ENCODE data around the gene VRK2.

The VRK2 gene

GRCh38 chr2:58098254-58099095 is 51.9 kb downstream of the VRK2 start:
- Histone ChIP-seq H3K4me1 (peaks cover 4% of the 10 kb centered on the region), H3K79me2 (peaks cover 2% of the 10 kb centered on the region), H3K4me3 (ENCODE audit: low read depth, low read length) (no peak overlapping the region), H3K36me3 (ENCODE audit: control insufficient read depth, insufficient read depth, low read length) (no peaks in the 10 kb centered on the region), H3K27me3 (ENCODE audit: control insufficient read depth, insufficient read depth, low read length) (no peaks in the 10 kb centered on the region), H3K27ac (no peak overlapping the region), H3K4me2 (ENCODE audit: low read length) (no peak overlapping the region), H2AFZ (no peak overlapping the region), H3K9ac (no peak overlapping the region), H3K9me3 (ENCODE audit: control insufficient read depth, low read length) (no peaks in the 10 kb centered on the region)
- no peak for TF ChIP-seq CTCF (IDR thresholded peaks at IDR 0.05)

- no peaks in the 10 kb centered on the region for H3K9me3 ChIP-seq (ENCODE audit: control insufficient read depth, low read length)
- H3K9ac ChIP-seq = no peak overlapping the region
- peaks cover 4% of the 10 kb centered on the region for H3K4me1 ChIP-seq
- no peak overlapping the region for H3K27ac ChIP-seq
- no peak overlapping the region for H2AFZ ChIP-seq
- no peak for TF ChIP-seq CTCF (IDR thresholded peaks at IDR 0.05)
- H3K27me3 ChIP-seq (ENCODE audit: control insufficient read depth, insufficient read depth, low read length) = no peaks in the 10 kb centered on the region
- H3K79me2 ChIP-seq = peaks cover 2% of the 10 kb centered on the region
- H3K4me2 ChIP-seq (ENCODE audit: low read length) = no peak overlapping the region
- no peak overlapping the region for H3K4me3 ChIP-seq (ENCODE audit: low read depth, low read length)
- H3K36me3 ChIP-seq (ENCODE audit: control insufficient read depth, insufficient read depth, low read length) = no peaks in the 10 kb centered on the region
Measured at GRCh38 chr2:58099096-58099769, 52.6 kb downstream of the VRK2 start.

GRCh38 chr2:58101500-58101899 is 54.9 kb downstream of the VRK2 start:
- H3K9me3 ChIP-seq (ENCODE audit: control insufficient read depth, low read length) = no peaks in the 10 kb centered on the region
- H3K4me3 ChIP-seq (ENCODE audit: low read depth, low read length) = no peak overlapping the region

GRCh38 chr2:58106896-58107295 is 60.3 kb downstream of the VRK2 start:
- Histone ChIP-seq H3K4me2 (ENCODE audit: low read length) (no peak overlapping the region), H3K4me3 (ENCODE audit: low read depth, low read length) (no peak overlapping the region), H3K4me1 (no peaks in the 10 kb centered on the region), H3K27me3 (ENCODE audit: control insufficient read depth, insufficient read depth, low read length) (no peaks in the 10 kb centered on the region), H3K9me3 (ENCODE audit: control insufficient read depth, low read length) (no peaks in the 10 kb centered on the region), H3K36me3 (ENCODE audit: control insufficient read depth, insufficient read depth, low read length) (no peaks in the 10 kb centered on the region), H3K27ac (no peak overlapping the region), H3K79me2 (no peaks in the 10 kb centered on the region), H2AFZ (no peak overlapping the region), H3K9ac (no peak overlapping the region)
- no peak for TF ChIP-seq CTCF (IDR thresholded peaks at IDR 0.05)

More at GRCh38 chr2:58101500-58101899, 54.9 kb downstream of the VRK2 start:
- H3K27ac ChIP-seq = no peak overlapping the region
- H3K9ac ChIP-seq = no peak overlapping the region
- H3K4me2 ChIP-seq (ENCODE audit: low read length) = no peak overlapping the region
- H3K79me2 ChIP-seq = peaks cover 2% of the 10 kb centered on the region
- H3K27me3 ChIP-seq (ENCODE audit: control insufficient read depth, insufficient read depth, low read length) = no peaks in the 10 kb centered on the region
- TF ChIP-seq CTCF (IDR thresholded peaks at IDR 0.05) = no peak
- no peaks in the 10 kb centered on the region for H3K36me3 ChIP-seq (ENCODE audit: control insufficient read depth, insufficient read depth, low read length)
- H3K4me1 ChIP-seq = peaks cover 4% of the 10 kb centered on the region
- H2AFZ ChIP-seq = no peak overlapping the region

Data from parathyroid adenoma (tissue), 2 donors.